Loucy (cell line): Measurements from ENCODE around the gene RAD51B.

Experiments
- EZH2phosphoT487 ChIP-seq: fragments of 200-600 bp; IDR thresholded peaks from 2 replicates; pipeline ENCODE4 v1.6.1; 2018; ENCODE audit warnings: antibody characterized with exemption, mild to moderate bottlenecking, moderate library complexity, borderline replicate concordance
- TF ChIP-seq, protein P1 (sequence below): fragments of 200-600 bp; sonication (generic); conservative IDR thresholded peaks from 2 replicates; pipeline ENCODE4 v1.5.1; 2014; ENCODE audit warnings: mild to moderate bottlenecking, antibody characterized with exemption, low read length

DNA sequence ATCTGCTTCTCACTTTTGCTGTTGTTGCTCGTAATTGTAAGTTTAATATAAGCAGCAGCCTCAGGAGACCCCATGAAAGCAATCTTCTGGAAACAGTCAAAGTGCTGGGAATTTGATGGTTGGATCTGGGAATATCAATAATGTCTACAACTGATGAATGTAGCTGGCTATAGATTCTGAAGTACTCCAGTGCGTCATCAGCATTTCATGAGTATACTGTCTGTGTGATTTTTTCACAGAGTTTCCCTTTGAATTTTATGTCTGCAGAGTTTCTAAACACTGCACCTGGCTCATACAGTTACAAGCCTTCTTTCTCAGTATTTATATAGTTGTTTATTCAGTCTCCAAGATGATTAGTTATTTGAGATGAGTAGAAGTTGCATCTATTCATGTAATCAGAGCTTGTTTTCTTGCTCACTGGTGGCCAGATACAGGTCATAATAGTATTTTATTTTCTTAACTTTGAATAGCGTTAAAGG is 222.3 kb downstream of the RAD51B start:
- TF ChIP-seq, protein P1, sequence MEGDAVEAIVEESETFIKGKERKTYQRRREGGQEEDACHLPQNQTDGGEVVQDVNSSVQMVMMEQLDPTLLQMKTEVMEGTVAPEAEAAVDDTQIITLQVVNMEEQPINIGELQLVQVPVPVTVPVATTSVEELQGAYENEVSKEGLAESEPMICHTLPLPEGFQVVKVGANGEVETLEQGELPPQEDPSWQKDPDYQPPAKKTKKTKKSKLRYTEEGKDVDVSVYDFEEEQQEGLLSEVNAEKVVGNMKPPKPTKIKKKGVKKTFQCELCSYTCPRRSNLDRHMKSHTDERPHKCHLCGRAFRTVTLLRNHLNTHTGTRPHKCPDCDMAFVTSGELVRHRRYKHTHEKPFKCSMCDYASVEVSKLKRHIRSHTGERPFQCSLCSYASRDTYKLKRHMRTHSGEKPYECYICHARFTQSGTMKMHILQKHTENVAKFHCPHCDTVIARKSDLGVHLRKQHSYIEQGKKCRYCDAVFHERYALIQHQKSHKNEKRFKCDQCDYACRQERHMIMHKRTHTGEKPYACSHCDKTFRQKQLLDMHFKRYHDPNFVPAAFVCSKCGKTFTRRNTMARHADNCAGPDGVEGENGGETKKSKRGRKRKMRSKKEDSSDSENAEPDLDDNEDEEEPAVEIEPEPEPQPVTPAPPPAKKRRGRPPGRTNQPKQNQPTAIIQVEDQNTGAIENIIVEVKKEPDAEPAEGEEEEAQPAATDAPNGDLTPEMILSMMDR: no peak
- TF ChIP-seq EZH2phosphoT487: no peak
